GM18498 (cell line): ENCODE measurements around the gene KRT81.

Experiments used
- ATAC-seq: cut with Tn5 transposase; IDR thresholded peaks from one replicate; pipeline ENCODE4 v1.9.1; 2021; ENCODE audit warnings: mild to moderate bottlenecking, moderate library complexity; ENCODE audit not compliant: unreplicated experiment

The KRT81 gene

DNA sequence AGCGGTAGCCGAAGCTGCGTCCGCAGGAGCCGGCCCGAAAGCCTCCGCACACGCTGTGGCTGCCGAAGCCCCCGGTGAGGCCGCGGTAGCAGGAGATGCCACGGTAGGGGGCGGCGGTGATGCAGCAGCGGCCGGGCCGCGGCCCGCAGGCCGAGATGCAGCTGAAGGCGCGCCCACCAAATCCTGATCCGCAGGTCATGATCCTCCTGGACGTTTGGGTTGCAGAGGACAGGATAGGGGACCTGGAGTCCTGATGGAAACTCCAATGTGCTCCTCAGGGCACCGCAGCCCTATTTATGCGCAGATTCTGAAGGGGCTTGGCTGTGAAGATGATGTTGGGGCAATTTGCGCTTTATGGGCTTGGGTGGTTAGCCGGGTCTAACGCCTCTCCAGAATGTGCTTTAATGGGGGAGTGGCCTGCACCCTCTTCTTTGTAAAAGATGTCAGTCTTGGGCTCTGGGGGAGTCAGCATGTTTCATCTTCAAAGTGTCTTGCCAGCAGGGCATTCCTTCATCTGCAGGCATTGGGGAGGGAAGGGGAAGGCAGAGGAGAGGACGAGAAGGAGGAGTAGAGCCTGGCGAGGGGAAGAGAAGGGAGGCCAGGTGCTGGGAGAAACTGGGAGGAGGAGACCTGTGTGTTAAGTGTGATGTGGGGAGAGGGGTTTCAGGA lies at the start of gene KRT81:
KRT81 (minus strand) TSS at position 268 of the 669 bp plus-strand sequence; CDS start at position 199, 69 bp downstream.
- no peak for ATAC-seq

DNA sequence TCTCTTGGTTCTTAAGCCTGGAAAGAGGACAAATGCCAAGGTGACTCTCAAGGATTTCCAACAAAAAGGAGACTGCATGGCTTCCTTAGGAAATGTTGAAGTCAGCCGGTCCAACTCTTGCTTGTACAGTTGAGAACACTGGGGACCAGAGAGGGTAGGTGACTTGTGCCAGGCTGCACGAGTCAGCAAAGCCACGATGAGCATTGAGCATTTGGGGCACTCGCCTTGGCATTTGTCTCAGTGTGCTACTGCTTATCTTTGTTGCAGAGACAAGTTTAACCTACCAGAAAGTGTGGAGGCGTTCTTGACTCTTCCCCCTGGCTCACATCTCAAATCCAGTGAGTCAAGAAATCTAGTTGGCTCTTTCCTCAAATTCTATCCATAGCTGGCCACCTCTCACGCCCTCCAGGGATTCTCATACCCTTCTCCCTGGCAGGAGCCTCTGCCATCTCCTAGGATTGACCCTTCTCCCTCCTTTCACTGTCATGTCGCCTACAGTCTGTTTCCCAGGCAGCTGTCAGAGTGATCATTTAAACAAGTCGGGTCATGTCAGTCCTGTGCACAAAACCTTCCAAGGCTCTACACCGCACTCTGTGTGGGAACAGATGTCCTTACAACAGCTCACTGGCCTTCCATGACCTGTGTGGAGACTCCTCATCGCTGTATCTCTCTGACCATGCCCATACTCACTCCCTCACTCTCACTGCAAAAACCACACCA lies 47.1 kb upstream of the KRT81 start:
- ATAC-seq, result no peak

DNA sequence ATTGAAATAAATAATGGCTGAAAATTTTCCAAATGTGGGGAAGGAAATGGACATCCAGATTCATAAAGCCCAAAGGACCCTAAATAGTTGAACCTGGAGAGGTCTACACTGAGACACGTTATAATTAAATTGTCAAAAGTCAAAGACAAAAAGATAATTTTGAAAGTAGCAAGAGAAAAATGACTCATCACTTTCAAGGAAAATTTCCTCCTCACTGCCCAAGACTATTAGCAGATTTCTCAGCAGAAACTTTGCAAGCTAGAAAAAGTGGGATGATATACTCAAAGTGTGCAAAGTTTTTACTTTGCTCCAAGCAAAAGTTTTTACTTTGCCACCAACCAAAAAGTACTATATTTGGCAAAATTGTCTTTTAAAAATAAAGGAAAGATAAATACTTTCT lies 45.7 kb upstream of the KRT81 start:
- no peak for ATAC-seq

DNA sequence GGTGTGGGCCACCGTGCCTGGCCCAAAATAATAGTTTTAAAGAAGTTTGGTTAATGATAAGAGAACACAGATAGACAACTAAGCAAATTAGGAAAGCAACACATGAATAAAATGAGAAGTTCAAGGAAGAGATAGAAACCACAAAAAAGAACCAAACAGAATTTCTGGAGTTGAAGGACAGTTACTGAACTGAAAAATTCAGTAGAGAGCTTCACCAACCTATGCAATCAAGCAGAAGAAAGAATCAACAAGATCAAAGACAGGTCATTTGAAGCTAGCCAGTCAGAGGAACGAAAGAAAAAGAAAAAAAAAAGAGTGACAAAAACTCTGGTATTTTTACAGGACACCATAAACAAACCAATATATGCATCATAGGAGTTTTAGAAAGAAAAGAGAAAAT lies 45.3 kb upstream of the KRT81 start:
- no peak for ATAC-seq

DNA sequence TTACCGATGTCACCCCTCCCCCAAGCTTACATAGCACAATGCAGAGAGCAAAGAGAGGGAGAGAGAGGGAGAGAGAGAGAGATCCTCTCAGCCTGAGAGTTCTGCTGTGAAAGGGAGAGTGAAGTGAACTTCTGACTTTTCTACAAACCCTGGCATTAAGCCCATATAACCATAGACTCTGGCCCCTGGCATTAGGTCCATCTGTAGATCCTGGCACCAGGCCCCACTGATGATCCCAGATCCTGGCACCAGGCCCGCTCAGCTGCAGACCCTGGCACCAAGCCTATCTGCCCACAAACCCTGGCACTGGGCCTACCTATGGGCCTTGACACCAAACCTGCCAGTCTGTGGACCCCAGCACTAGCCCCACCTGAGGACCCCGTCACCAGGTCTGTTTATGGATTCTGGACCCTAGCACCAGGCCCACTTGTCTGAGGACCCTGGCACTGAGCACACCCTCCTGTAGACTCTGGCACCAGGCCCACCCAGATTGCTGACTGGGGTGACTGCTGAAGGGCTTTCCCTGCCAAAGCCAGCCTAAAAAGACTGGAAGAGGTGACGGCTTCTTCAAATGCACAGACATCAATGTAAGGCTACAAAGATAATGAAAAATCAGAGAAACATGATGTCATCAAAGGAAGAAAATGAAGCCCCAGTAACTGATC lies 44.4 kb upstream of the KRT81 start:
- no peak for ATAC-seq

DNA sequence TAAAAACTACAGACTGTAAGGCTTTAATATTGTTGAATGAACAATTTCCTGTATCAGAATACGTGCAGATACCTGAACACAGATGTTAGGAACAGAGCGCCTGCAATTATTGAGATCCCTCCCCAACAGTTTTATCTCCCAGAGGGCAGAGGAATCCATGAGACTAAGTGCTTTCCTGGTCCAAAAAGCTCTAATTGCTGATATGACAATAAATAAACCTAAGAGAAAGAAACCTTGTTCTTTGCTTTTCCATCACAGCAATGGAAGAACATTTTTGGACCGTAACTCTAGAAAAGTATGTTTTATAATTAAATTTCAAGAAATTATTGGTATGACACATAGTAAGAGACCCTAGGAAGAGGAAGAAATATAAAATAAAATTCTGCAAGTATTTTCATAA lies 42.9 kb upstream of the KRT81 start:
- ATAC-seq, result no peak

DNA sequence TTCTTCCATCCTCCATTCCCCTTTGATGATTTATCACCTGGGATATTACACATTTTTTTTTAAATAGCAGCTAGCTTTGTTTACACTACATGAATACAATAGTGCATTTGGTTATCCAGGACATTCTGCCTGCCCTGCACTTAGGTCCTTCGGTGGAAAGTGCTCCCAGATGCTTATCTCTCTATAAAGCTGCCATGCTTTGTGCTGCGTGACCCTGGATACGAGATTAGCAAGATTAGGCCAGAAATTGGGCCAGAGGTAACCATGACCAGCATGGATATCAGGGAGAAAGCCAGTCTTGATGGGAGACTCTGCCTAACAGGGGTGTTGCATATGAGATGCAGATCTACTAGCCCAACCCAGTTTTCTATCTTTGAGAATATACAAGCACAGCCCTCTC lies 42.0 kb upstream of the KRT81 start:
- no peak for ATAC-seq

DNA sequence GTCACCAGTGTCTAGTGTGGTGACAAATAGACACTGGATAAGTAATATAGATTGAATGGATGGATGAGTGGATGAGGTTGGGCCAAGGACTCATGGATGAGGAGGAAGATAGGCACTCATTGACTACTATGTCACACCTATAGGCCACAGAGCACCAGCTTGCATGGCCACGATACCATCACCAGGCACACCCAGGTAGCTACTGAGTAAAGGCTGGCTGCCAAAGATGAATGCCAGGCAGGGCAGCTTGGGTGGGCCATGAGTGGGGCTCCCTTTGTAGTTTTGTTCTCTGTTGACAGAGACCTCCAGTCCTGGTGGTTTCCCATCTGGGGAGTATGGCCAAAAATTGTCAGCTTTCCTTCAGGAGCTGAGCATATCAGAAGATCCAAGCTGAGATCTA lies 41.0 kb upstream of the KRT81 start:
- ATAC-seq, result no peak

DNA sequence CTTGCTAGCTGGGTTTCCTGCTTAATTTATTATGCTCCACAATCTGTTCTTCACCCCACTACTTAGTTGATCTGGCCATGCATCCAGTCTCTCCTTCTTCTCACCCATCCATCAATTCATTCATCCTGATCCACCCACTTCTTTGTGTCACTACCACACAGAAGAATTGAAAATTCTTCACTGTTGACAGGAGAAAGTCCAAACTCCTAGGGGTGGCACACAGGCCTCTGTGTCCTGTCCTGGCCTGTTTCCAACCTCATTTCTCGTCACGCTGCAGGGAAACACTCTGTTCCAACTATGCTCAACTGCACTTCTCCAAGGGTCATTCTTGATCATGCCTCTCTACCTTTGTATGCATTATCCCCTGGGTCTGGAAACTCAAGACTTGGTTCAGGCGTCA lies 40.5 kb upstream of the KRT81 start:
- ATAC-seq, result no peak

DNA sequence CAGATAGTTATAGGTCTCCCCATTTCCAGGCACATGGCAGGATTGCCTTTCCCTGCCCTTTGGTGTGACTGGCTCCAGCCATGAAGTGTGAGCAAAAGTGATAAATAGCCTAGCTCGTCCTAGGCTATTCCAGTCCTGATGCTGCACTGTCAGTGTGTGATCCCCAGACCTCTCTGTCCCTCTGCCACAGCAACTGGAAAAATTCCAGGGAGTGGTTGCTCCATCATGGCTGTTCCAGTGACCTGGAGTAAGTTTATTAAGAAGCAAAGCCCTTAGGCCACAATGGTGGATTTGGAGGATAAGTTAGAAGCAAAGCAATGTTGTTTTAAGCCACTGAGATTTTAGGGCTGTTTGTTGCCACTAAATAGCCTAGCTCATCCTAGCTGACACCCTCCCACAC lies 39.7 kb upstream of the KRT81 start:
- ATAC-seq, result no peak

DNA sequence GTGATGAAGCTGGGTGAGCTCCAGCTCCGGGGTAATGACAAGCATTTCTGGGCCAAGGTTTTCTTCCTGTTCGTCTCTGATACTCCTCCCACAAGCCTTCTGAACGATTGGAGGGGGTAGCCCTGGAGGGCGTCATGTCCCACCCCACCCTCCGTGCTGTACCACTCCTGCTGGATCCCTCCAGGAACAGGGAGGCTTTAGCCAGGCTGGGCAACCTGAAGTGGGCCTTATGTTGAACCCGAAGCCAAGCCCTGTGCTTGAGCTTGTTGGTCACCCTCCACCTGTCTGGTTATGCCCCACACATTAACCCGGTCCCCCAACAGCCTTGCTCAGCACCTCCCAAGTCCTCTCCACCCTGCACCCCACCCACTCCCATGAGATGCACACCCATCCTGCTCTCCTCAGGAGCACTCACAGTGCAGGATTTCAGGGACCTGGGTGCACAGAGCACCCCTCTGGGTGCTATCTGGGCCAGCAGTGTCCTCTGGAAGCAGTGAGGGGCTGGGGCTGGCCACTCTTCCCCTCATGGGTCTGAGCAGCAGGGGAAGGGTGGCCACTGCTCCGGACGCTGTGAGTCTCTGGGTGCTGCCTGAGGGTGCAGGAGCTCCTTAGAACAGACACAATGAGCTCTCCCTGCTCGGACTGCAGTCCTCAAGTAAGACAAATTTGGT lies 36.6 kb upstream of the KRT81 start:
- ATAC-seq, result peak; percentile 6

DNA sequence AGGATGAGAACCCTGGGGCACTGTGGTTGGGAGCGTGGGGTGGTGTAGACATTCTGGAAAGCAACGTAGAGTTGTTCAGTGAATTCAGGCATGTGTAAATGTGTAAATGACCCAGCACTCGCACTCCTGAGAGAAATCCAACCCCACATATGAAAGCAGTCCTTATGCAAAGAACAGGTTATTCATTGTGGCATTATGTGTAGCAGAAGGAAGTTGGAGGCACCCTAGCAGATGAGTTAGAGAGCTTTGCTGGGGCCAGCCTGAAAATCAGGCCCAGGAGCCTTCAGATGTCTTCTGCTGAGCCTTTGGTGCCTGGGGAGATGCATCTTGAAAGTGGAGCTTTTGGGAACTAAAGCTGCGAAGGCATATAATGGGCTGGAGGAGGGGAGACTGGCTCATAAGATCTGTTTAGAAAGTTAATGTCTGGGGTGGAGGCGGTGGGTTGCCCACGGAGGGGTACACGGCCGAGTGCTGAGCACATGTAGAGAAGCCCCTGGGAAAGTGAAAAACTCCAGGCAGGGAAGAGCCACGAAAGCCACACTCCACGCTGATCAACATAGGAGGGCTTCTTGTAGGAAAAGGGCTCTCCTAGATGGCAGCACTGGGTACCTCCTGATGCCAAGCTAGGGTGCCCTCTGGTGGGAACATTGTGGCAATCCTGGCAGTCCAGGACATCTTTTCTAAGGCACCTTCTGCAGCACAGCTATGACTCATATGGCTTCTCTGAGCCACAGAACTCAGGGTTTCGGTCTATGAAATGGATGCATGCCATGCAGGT lies 35.9 kb upstream of the KRT81 start:
- peak; percentile 95 for ATAC-seq

DNA sequence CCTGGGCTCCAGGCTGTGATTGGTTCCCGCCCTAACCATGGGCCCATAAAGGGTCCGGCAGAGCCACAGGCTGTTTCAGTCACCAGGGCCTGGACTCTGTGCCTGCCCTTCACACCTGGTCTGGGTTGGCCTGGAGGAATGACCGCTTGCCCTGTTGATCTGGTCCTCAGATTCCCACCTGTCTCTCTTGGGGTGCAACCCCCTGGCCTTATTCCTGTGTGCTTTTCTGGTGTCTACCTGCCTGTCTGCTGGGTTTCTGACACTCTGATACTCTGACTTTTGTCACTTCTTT lies 32.8 kb upstream of the KRT81 start:
- no peak for ATAC-seq

DNA sequence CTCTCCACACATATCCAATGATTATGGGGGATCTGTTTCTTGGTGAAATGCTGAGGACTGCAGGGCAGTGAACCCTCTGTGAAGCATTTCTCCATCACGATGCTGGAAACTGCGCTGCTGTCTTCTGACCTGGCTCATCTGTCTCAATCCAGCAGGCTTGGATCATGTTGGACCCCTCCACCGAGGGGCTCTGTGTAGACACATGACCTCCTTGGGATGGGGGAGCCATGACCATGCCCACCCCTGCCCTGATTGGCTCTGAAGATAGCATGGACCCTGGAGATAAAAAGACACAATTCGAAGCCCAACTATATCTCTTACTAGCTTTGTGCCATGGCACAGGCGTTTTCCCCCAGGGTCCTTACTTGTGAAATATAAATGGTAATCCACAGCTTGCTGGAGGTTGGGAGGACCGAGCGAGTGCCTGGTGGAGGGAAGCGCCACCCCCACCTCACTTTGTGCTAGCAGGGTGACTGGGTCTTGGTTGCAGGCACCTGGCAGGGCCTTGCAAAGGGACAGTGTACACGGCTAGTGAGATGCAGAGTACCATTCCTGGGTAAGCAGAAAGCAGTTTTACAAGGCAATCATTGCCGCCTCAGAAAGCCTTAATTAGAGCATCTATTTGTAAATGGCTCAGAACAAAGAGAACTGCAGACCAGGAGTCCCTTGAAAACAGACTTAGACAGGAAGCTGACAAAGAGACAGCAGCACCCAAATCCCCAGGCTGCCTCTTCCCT lies 32.2 kb upstream of the KRT81 start:
- no peak for ATAC-seq

DNA sequence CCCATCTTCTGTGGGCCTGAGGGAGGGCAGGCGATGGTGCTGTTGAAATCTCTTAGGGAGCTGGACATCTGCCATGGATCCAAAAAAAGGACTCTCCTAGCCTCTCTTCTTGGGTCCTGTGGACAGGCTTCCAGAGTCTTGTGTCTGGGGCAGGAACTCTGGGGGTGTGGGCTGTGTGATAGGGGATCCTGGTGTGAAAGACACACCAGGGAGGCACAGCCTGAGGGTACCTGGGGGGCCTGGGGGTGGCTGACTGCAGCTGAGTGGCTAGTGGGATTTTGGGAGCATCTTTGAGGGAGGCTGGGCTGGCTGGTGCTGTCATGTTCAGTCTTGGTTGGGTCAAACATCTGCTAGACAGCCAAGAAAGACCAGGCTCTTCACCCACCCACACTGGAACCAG lies 31.7 kb upstream of the KRT81 start:
- ATAC-seq, result no peak

DNA sequence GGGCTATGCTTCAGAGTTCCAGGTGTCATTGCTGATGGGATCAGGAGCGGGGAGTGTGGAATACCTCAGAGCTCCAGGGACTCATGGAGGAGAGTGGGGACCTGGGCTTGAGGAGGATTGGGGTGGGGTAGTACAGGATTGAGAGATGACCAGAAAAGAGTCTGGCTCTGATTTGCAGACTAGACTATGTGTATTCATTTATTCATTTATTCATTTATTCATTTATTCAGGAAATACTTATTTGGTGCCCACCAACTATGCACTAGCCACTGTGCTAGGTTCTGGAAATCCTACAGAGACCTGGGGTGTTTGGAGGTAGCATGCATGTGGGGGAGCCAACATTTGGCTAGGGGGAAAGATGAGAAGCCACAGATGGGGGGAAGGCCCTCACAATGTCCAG lies 30.7 kb upstream of the KRT81 start:
- ATAC-seq, result no peak

DNA sequence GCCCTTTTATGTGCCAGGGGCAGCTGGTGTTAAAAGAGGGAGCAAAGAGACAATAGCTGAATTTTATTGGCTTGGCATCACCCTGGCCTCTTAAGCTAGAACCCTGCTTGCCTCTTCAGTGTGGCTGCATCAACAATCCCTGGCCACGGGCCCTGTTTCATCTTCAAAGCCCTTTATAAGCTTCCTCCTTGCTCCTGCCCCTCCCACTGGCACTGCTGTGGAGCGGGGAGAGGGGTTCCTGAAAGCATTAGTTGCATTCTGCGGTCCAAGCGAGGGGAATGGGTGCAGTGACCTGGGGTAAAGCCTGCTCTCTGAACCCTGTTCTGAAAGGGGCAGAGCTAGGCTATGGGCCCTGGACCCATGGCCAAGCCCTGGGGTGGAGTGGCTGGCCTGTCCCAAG lies 30.1 kb upstream of the KRT81 start:
- no peak for ATAC-seq

DNA sequence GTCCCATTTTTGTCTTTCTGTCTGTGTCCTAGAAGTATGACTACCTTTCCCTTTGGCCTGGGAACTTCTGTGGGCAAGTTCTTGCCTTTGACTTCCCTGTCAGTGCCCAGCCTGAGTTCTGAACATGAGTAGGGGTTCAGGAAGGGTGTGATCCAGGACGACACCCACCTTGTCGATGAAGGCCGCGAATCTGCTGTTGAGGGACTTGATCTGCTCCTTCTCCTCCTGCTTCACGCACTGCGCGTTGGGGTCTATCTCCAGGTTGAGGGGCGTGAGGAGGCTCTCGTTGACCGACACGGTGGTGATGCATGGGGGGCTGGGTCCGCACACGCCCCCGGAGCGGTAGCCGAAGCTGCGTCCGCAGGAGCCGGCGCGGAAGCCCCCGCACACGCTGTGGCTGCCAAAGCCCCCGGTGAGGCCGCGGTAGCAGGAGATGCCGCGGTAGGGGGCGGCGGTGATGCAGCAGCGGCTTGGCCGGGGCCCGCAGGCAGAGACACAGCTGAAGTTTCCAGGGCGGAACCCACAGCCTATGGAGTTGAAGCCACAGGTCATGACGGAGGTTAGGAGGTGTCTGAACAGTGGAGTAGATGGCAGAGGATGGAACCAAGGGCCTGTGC lies 29.6 kb upstream of the KRT81 start, which contains the start of gene KRT83:
KRT83 (minus strand) TSS at position 615 of the 617 bp plus-strand sequence; CDS start at position 552, 63 bp downstream.
- ATAC-seq, result no peak

DNA sequence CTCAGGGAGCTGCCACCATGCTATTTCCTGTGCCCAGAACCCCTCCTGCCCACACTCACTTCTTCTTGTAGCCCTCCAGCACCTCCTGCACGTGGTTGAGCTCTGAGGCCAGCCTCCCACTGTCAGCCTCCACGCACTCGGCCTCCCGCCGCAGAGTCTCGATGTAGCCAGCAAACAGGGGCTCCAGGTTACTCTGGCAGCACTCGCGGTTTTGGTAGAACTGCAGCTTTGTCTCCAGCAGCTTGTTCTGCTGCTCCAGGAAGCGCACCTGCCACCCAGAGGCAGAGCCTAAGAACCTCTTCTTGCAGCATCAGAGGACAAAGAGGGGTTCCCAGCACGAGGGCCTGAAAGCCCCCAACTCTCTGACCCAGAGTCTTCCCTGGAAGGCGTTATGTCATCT lies 27.8 kb upstream of the KRT81 start:
- no peak for ATAC-seq
